Trophoblast cell (in vitro differentiated cells and primary cell): ENCODE data around the gene PTPA. TPM values are rescaled to one million over a fixed set of nuclear protein-coding genes. Genes with fewer than 3 reads are reported as not detected.

Experiments
- DNase-seq, 2 donors: peaks; one replicate each; pipeline ENCODE4 v3.0.0-alpha.2; 2016
- H2AFZ ChIP-seq: 2 replicates; pipeline ENCODE4 v1.6.1; 2013; ENCODE audit warnings: low read length, moderate library complexity, mild to moderate bottlenecking; ENCODE audit not compliant: insufficient read depth, poor library complexity
- H2AK5ac ChIP-seq: 2 replicates; pipeline ENCODE4 v1.6.1; 2013; ENCODE audit warnings: mild to moderate bottlenecking, low read length
- H2BK120ac ChIP-seq: 2 replicates; pipeline ENCODE4 v1.6.1; 2013; ENCODE audit warnings: low read length, mild to moderate bottlenecking, moderate library complexity; ENCODE audit not compliant: insufficient read depth, poor library complexity
- H2BK12ac ChIP-seq: 2 replicates; pipeline ENCODE4 v1.6.1; 2013; ENCODE audit warnings: mild to moderate bottlenecking, low read length, moderate library complexity
- H2BK5ac ChIP-seq: 2 replicates; pipeline ENCODE4 v1.6.1; 2013; ENCODE audit warnings: low read length, low read depth, moderate library complexity, mild to moderate bottlenecking; ENCODE audit not compliant: poor library complexity
- H3K14ac ChIP-seq: 2 replicates; pipeline ENCODE4 v1.6.1; 2013; ENCODE audit warnings: mild to moderate bottlenecking, low read length
- H3K18ac ChIP-seq: 2 replicates; pipeline ENCODE4 v1.6.1; 2013; ENCODE audit warnings: mild to moderate bottlenecking, low read length
- H3K23ac ChIP-seq: 2 replicates; pipeline ENCODE4 v1.6.1; 2013; ENCODE audit warnings: low read length
- H3K27ac ChIP-seq: 2 replicates; pipeline ENCODE4 v1.5.1; 2013; ENCODE audit warnings: low read depth, mild to moderate bottlenecking, inconsistent platforms, low read length, moderate library complexity
- H3K27me3 ChIP-seq: 2 replicates; pipeline ENCODE4 v1.6.1; 2013; ENCODE audit warnings: inconsistent platforms, mild to moderate bottlenecking, low read length, moderate library complexity; ENCODE audit not compliant: insufficient read depth
- H3K36me3 ChIP-seq, 2 experiments: 1 replicate in 1 of 2; 2 replicates in 1 of 2; pipeline ENCODE4 v1.6.1; 2013; ENCODE audit warnings: low read length in 2 of 2, mild to moderate bottlenecking in 2 of 2, moderate library complexity in 1 of 2; ENCODE audit not compliant: insufficient read depth in 2 of 2, control insufficient read depth in 1 of 2
- H3K4ac ChIP-seq: 2 replicates; pipeline ENCODE4 v1.6.1; 2013; ENCODE audit warnings: low read depth, mild to moderate bottlenecking, low read length, moderate library complexity
- H3K4me1 ChIP-seq, 2 experiments: 1 replicate in 1 of 2; 2 replicates in 1 of 2; pipeline ENCODE4 v1.6.1; 2013; ENCODE audit warnings: low read length in 2 of 2, mild to moderate bottlenecking in 2 of 2, moderate library complexity in 1 of 2; ENCODE audit not compliant: insufficient read depth in 2 of 2, control insufficient read depth in 1 of 2
- H3K4me2 ChIP-seq: 2 replicates; pipeline ENCODE4 v1.6.1; 2013; ENCODE audit warnings: inconsistent platforms, mild to moderate bottlenecking, low read length, moderate library complexity
- H3K4me3 ChIP-seq: 2 replicates; pipeline ENCODE4 v1.5.1; 2013; ENCODE audit warnings: mild to moderate bottlenecking, low read depth, low read length, inconsistent platforms
- H3K79me1 ChIP-seq: one replicate; pipeline ENCODE4 v1.6.1; 2013; ENCODE audit warnings: low read length
- H3K79me2 ChIP-seq: 2 replicates; pipeline ENCODE4 v1.6.1; 2013; ENCODE audit warnings: low read length, mild to moderate bottlenecking; ENCODE audit not compliant: control insufficient read depth, insufficient read depth, poor library complexity
- H3K9ac ChIP-seq: 2 replicates; pipeline ENCODE4 v1.6.1; 2013; ENCODE audit warnings: mild to moderate bottlenecking, low read length
- H3K9me3 ChIP-seq: 2 replicates; pipeline ENCODE4 v1.6.1; 2013; ENCODE audit warnings: low read depth, mild to moderate bottlenecking, control low read depth, inconsistent platforms, low read length; ENCODE audit not compliant: insufficient read depth
- H4K12ac ChIP-seq: 2 replicates; pipeline ENCODE4 v1.6.1; 2013; ENCODE audit warnings: low read depth, mild to moderate bottlenecking, low read length, moderate library complexity
- H4K8ac ChIP-seq: 2 replicates; pipeline ENCODE4 v1.6.1; 2013; ENCODE audit warnings: low read depth, mild to moderate bottlenecking, low read length, moderate library complexity
- H4K91ac ChIP-seq: one replicate; pipeline ENCODE4 v1.6.1; 2013; ENCODE audit warnings: low read depth, mild to moderate bottlenecking, low read length, moderate library complexity
- WGBS: extraction: QIAGEN DNeasy Blood & Tissue Kit; methylation state at CpG from one replicate; pipeline ENCODE4 v1.1.7; 2013; ENCODE audit warnings: missing lambda C conversion rate; ENCODE audit not compliant: insufficient read length, insufficient coverage; ENCODE audit errors: extremely low coverage; 5-methylcytosine and 5-hydroxymethylcytosine counted together
- polyA plus RNA-seq: library from polyadenylated mRNA; stranded (reverse); fragments of 200-250 nt; gene quantifications from 2 replicates; pipeline ENCODE4 v1.2.3, GENCODE V29; 2013

The PTPA gene
- polyA plus RNA-seq = 62.5 and 63.2 TPM in 2 replicates

- peaks cover 14% of the 10 kb centered on the region for H3K79me2 ChIP-seq
- peak within 1 kb of the TSS; percentile 99 for H3K18ac ChIP-seq
- H4K91ac ChIP-seq = peak within 1 kb of the TSS; percentile 96
- peak within 1 kb of the TSS; percentile 96 for H2AFZ ChIP-seq
- H4K8ac ChIP-seq = peak within 1 kb of the TSS; percentile 98
- no peak within 1 kb of the TSS for H3K23ac ChIP-seq
- H3K79me1 ChIP-seq = peaks cover 16% of the 10 kb centered on the region
- H3K27ac ChIP-seq = peak within 1 kb of the TSS; percentile 94
- H3K27me3 ChIP-seq = peaks cover 6% of the 10 kb centered on the region
- peak within 1 kb of the TSS; percentile 94 for H3K4ac ChIP-seq
- peak within 1 kb of the TSS; percentile 94 for H3K4me2 ChIP-seq
- peak within 1 kb of the TSS; percentile 98 for H2BK5ac ChIP-seq
- no peaks in the 10 kb centered on the region for H3K9me3 ChIP-seq
- no CpG with 5 or more reads among the region's 77 CpGs for WGBS
- peak within 1 kb of the TSS; percentile 43 for H2BK12ac ChIP-seq
- H4K12ac ChIP-seq = peak within 1 kb of the TSS; percentile 99
- H3K4me1 ChIP-seq = peaks cover 7 to 9% of the 10 kb centered on the region in 2 experiments
- peak within 1 kb of the TSS; percentile 90 for H3K4me3 ChIP-seq
- peak within 1 kb of the TSS; percentile 93 for H2AK5ac ChIP-seq
- H3K36me3 ChIP-seq = peaks cover 2 to 3% of the 10 kb centered on the region in 2 experiments
- peak within 1 kb of the TSS; percentile 74 for H2BK120ac ChIP-seq
- DNase-seq = peak; percentile 93 to 97
- peak within 1 kb of the TSS; percentile 80 for H3K9ac ChIP-seq
- H3K14ac ChIP-seq = peak within 1 kb of the TSS; percentile 99
Measured at GRCh38 chr9:129110740-129111527, at the start of gene PTPA, which contains the start of gene CRAT. Gene PTPA (plus strand): TSS chr9:129111415. CDS start chr9:129111601, 186 bp downstream. Gene CRAT (minus strand): TSS chr9:129110793. CDS start chr9:129110509, 284 bp downstream.

GRCh38 chr9:129063061-129063460 lies 48.2 kb upstream of the PTPA start:
- no peak overlapping the region for H2BK5ac ChIP-seq
- no peak overlapping the region for H3K27ac ChIP-seq
- peaks cover 58 to 63% of the 10 kb centered on the region in 2 experiments for H3K36me3 ChIP-seq
- no peak overlapping the region for H3K23ac ChIP-seq
- no peak overlapping the region for H4K12ac ChIP-seq
- H3K9ac ChIP-seq = no peak overlapping the region
- H3K14ac ChIP-seq = no peak overlapping the region
- H3K27me3 ChIP-seq = no peaks in the 10 kb centered on the region
- no peak overlapping the region for H3K18ac ChIP-seq
- no peak overlapping the region for H3K4me2 ChIP-seq
- no peaks in the 10 kb centered on the region for H3K79me2 ChIP-seq
- no peak overlapping the region for H3K4ac ChIP-seq
- H2AFZ ChIP-seq = no peak overlapping the region
- H3K79me1 ChIP-seq = no peaks in the 10 kb centered on the region
- no CpG with 5 or more reads among the region's 9 CpGs for WGBS
- H4K8ac ChIP-seq = no peak overlapping the region
- H2BK12ac ChIP-seq = no peak overlapping the region
- H2AK5ac ChIP-seq = no peak overlapping the region
- H2BK120ac ChIP-seq = no peak overlapping the region
- no peak for DNase-seq
- peak overlapping the region; percentile 1 for H3K4me3 ChIP-seq
- H4K91ac ChIP-seq = no peak overlapping the region
- no peaks in the 10 kb centered on the region for H3K4me1 ChIP-seq
- H3K9me3 ChIP-seq = peaks cover 2% of the 10 kb centered on the region

- Histone ChIP-seq H4K8ac (no peak overlapping the region), H4K12ac (no peak overlapping the region), H2BK5ac (no peak overlapping the region), H3K18ac (no peak overlapping the region), H3K79me1 (no peaks in the 10 kb centered on the region), H4K91ac (no peak overlapping the region), H3K14ac (no peak overlapping the region), H2AFZ (no peak overlapping the region), H3K23ac (no peak overlapping the region), H3K4me2 (no peak overlapping the region), H3K79me2 (no peaks in the 10 kb centered on the region), H3K9ac (no peak overlapping the region), H3K36me3 (peaks cover 68 to 69% of the 10 kb centered on the region in 2 experiments), H3K4me1 (no peaks in the 10 kb centered on the region), H3K27me3 (no peaks in the 10 kb centered on the region), H3K4ac (no peak overlapping the region), H2BK120ac (no peak overlapping the region), H2BK12ac (no peak overlapping the region), H3K9me3 (peaks cover 2% of the 10 kb centered on the region), H3K4me3 (no peak overlapping the region), H3K27ac (no peak overlapping the region), H2AK5ac (no peak overlapping the region)
- no CpG with 5 or more reads among the region's 8 CpGs for WGBS
- DNase-seq = no peak
Measured at GRCh38 chr9:129064499-129064908, 46.7 kb upstream of the PTPA start.

GRCh38 chr9:129068110-129068509 lies 43.1 kb upstream of the PTPA start:
- no peaks in the 10 kb centered on the region for H3K27me3 ChIP-seq
- no peak overlapping the region for H3K4ac ChIP-seq
- H3K36me3 ChIP-seq = peaks cover 60 to 62% of the 10 kb centered on the region in 2 experiments
- no peak overlapping the region for H2AFZ ChIP-seq
- H3K27ac ChIP-seq = no peak overlapping the region
- no peaks in the 10 kb centered on the region for H3K79me2 ChIP-seq
- WGBS = no CpG with 5 or more reads among the region's 19 CpGs
- no peak overlapping the region for H4K12ac ChIP-seq
- H2BK5ac ChIP-seq = no peak overlapping the region
- no peak overlapping the region for H2BK12ac ChIP-seq
- H3K9me3 ChIP-seq = peaks cover 2% of the 10 kb centered on the region
- no peaks in the 10 kb centered on the region for H3K4me1 ChIP-seq
- H3K23ac ChIP-seq = no peak overlapping the region
- no peak for DNase-seq
- no peak overlapping the region for H2AK5ac ChIP-seq
- no peak overlapping the region for H4K91ac ChIP-seq
- H2BK120ac ChIP-seq = no peak overlapping the region
- H3K79me1 ChIP-seq = no peaks in the 10 kb centered on the region
- H3K14ac ChIP-seq = no peak overlapping the region
- no peak overlapping the region for H3K18ac ChIP-seq
- H3K4me2 ChIP-seq = no peak overlapping the region
- H3K9ac ChIP-seq = no peak overlapping the region
- no peak overlapping the region for H4K8ac ChIP-seq
- H3K4me3 ChIP-seq = no peak overlapping the region
